NCI-H524 (cell line): ENCODE data around the gene TRPC4AP.
"Not testable (repeated sequence)": the region's sequence is repeated elsewhere in the genome, so short reads cannot be mapped to it uniquely, and the experiment has no call there.

Experiments used
- DNase-seq, 2 experiments: peaks; one replicate each; lab custom pipeline; 2025; lab: John Stamatoyannopoulos, UW

Gene TRPC4AP

GRCh38 chr20:35104685-35105295, 12.2 kb upstream of the TRPC4AP start:
- DNase-seq = no peak

GRCh38 chr20:35101620-35102019, 9.0 kb upstream of the TRPC4AP start:
- DNase-seq = no peak

GRCh38 chr20:35093267-35093884, 769 bp upstream of the TRPC4AP start:
- no peak for DNase-seq

- no peak for DNase-seq
Measured at GRCh38 chr20:35091816-35092523, 637 bp downstream of the TRPC4AP start.

- DNase-seq = no peak
Measured at GRCh38 chr20:35088231-35089145, 4.1 kb downstream of the TRPC4AP start.

- no peak for DNase-seq
Measured at GRCh38 chr20:35087791-35088190, 4.8 kb downstream of the TRPC4AP start.

- no peak for DNase-seq
Measured at GRCh38 chr20:35087355-35087754, 5.3 kb downstream of the TRPC4AP start.

- DNase-seq = no peak
Measured at GRCh38 chr20:35085477-35086225, 7.0 kb downstream of the TRPC4AP start.

- no peak for DNase-seq
Measured at GRCh38 chr20:35084998-35085397, 7.6 kb downstream of the TRPC4AP start.

- DNase-seq = not testable (repeated sequence)
Measured at GRCh38 chr20:35080348-35080642, 12.3 kb downstream of the TRPC4AP start.

GRCh38 chr20:35079472-35080347, 12.9 kb downstream of the TRPC4AP start:
- DNase-seq = no peak

GRCh38 chr20:35077872-35078271, 14.7 kb downstream of the TRPC4AP start:
- no peak for DNase-seq

- no peak for DNase-seq
Measured at GRCh38 chr20:35077341-35077740, 15.3 kb downstream of the TRPC4AP start.

- not testable (repeated sequence) for DNase-seq
Measured at GRCh38 chr20:35071436-35072153, 21.0 kb downstream of the TRPC4AP start.

GRCh38 chr20:35066194-35066593, 26.4 kb downstream of the TRPC4AP start:
- DNase-seq = no peak

GRCh38 chr20:35065181-35065580, 27.4 kb downstream of the TRPC4AP start:
- no peak for DNase-seq

- no peak for DNase-seq
Measured at GRCh38 chr20:35063168-35063567, 29.4 kb downstream of the TRPC4AP start.

- no peak for DNase-seq
Measured at GRCh38 chr20:35062478-35062877, 30.1 kb downstream of the TRPC4AP start.

GRCh38 chr20:35060168-35060567, 32.4 kb downstream of the TRPC4AP start:
- no peak for DNase-seq

GRCh38 chr20:35059612-35060011, 33.0 kb downstream of the TRPC4AP start:
- DNase-seq = no peak
